Natural killer cell (primary cell): ENCODE results near the gene ITPR1. TPM values are rescaled to one million over a fixed set of nuclear protein-coding genes. Genes with fewer than 3 reads are reported as not detected.
A peak's percentile ranks its signal among the peaks of the same experiment; 100 is the strongest.

ENCODE experiments used
- ATAC-seq, 3 donors: fragments of 150-1000 bp in 2 of 3; fragments of 200-7000 bp in 1 of 3; cut with Tn5 transposase; 1 replicate in 1 of 3; 2 replicates in 2 of 3; pipeline ENCODE4 v1.10.0; 2021; ENCODE audit warnings: mild to moderate bottlenecking in 2 of 3, moderate library complexity in 2 of 3
- DNase-seq, 2 donors: peaks; one replicate each; pipeline versions ENCODE4 v3.0.0 to v3.0.0-alpha.2; 2013 to 2021; ENCODE audit warnings: mixed read lengths in 1 of 2
- H3K27ac ChIP-seq: one replicate; pipeline ENCODE4 v1.5.1; 2013; ENCODE audit warnings: mild to moderate bottlenecking, low read length
- H3K27me3 ChIP-seq: one replicate; pipeline ENCODE4 v1.6.1; 2013; ENCODE audit warnings: low read length; ENCODE audit not compliant: control insufficient read depth, insufficient read depth
- H3K36me3 ChIP-seq: one replicate; pipeline ENCODE4 v1.6.1; 2013; ENCODE audit warnings: low read length; ENCODE audit not compliant: control insufficient read depth, insufficient read depth
- H3K4me1 ChIP-seq: one replicate; pipeline ENCODE4 v1.6.1; 2013; ENCODE audit warnings: low read length; ENCODE audit not compliant: control insufficient read depth, insufficient read depth
- H3K4me3 ChIP-seq: one replicate; pipeline ENCODE4 v1.5.1; 2013; ENCODE audit warnings: low read length
- H3K9me3 ChIP-seq: one replicate; pipeline ENCODE4 v1.6.1; 2013; ENCODE audit warnings: low read length; ENCODE audit not compliant: control insufficient read depth, insufficient read depth
- H3K27ac Mint-ChIP-seq, 2 donors: one replicate each; pipeline ENCODE4 v1.8.0; 2022; ENCODE audit warnings: mild to moderate bottlenecking in 2 of 2, mixed read lengths in 2 of 2, moderate library complexity in 1 of 2
- H3K27me3 Mint-ChIP-seq, 2 donors: one replicate each; pipeline ENCODE4 v1.8.0; 2022; ENCODE audit warnings: low read depth in 2 of 2, mixed read lengths in 2 of 2
- H3K36me3 Mint-ChIP-seq: one replicate; pipeline ENCODE4 v1.8.0; 2022; ENCODE audit warnings: mixed read lengths
- H3K4me1 Mint-ChIP-seq, 2 donors: one replicate each; pipeline ENCODE4 v1.8.0; 2022; ENCODE audit warnings: mixed read lengths in 2 of 2
- H3K4me3 Mint-ChIP-seq: one replicate; pipeline ENCODE4 v1.8.0; 2022; ENCODE audit warnings: mild to moderate bottlenecking, moderate library complexity, mixed read lengths
- H3K9me3 Mint-ChIP-seq, 2 donors: one replicate each; pipeline ENCODE4 v1.8.0; 2022; ENCODE audit warnings: mixed read lengths in 2 of 2
- CTCF ChIP-seq: fragments of 200-600 bp; IDR thresholded peaks from one replicate; pipeline ENCODE4 v1.8.0; 2022; ENCODE audit warnings: antibody characterized with exemption
- WGBS: methylation state at CpG from one replicate; pipeline ENCODE4 v1.1.7; 2013; ENCODE audit warnings: missing lambda C conversion rate; ENCODE audit not compliant: insufficient coverage; 5-methylcytosine and 5-hydroxymethylcytosine counted together
- intact Hi-C: fragments of 100-400 bp; cut with micrococcal nuclease; formaldehyde crosslinking; loops from one replicate; pipeline ENCODE4 v1.14.2; 2022
- total RNA-seq, 4 donors: library from RNA; stranded (reverse); fragments of 120-200 nt in 1 of 4; gene quantifications; one replicate each; pipeline versions ENCODE4 v1.2.3 to v1.2.4, GENCODE V29; 2013 to 2022

The ITPR1 gene
- total RNA-seq, 3 donors from 2014 or later (not counting 1 experiment from before 2014, with no cell fraction given), result 86.7 to 123 (median 94.8) TPM

- TF ChIP-seq CTCF, result no peak
- peak overlapping the region; percentile 81 for H3K27ac ChIP-seq
- Mint-ChIP-seq H3K36me3 (no peaks in the 10 kb centered on the region), H3K4me1 (peaks cover 77 to 78% of the 10 kb centered on the region in 2 donors), H3K9me3 (peaks cover 0 to 2% of the 10 kb centered on the region in 2 donors), H3K27me3 (no peaks in the 10 kb centered on the region), H3K4me3 (peak overlapping the region; percentile 78), H3K27ac (peak overlapping the region; percentile 88 to 92)
- H3K27me3 ChIP-seq, result no peaks in the 10 kb centered on the region
- H3K9me3 ChIP-seq, result peaks cover 9% of the 10 kb centered on the region
- H3K4me3 ChIP-seq, result no peak overlapping the region
- WGBS, result 60% methylated on average over 11 of the region's 14 CpGs
- peak; percentile 30 to 31 for DNase-seq
- peaks cover 57% of the 10 kb centered on the region for H3K4me1 ChIP-seq
- no peaks in the 10 kb centered on the region for H3K36me3 ChIP-seq
- intact Hi-C loops, result loop anchor here (2.0 kb wide), 1 partner anchor 239 kb away; no protein-coding TSS in a partner anchor
- peak; percentile 27 to 59 (median 57) for ATAC-seq
Measured at GRCh38 chr3:4741404-4742307, 248.5 kb downstream of the ITPR1 start.

- Mint-ChIP-seq H3K27ac (peak overlapping the region; percentile 88 to 92), H3K27me3 (no peaks in the 10 kb centered on the region), H3K9me3 (peaks cover 0 to 2% of the 10 kb centered on the region in 2 donors), H3K4me3 (no peak overlapping the region), H3K36me3 (no peaks in the 10 kb centered on the region), H3K4me1 (peaks cover 77 to 78% of the 10 kb centered on the region in 2 donors)
- Histone ChIP-seq H3K4me3 (no peak overlapping the region), H3K36me3 (no peaks in the 10 kb centered on the region), H3K9me3 (peaks cover 9% of the 10 kb centered on the region), H3K27me3 (no peaks in the 10 kb centered on the region), H3K27ac (peak overlapping the region; percentile 81), H3K4me1 (peaks cover 52% of the 10 kb centered on the region)
- DNase-seq (no peak), ATAC-seq (no peak)
- intact Hi-C loops, result no loop called here
- 87% methylated on average over 3 of the region's 5 CpGs for WGBS
- no peak for TF ChIP-seq CTCF
Measured at GRCh38 chr3:4742359-4742758, 249.2 kb downstream of the ITPR1 start.

GRCh38 chr3:4743371-4743770 lies 250.2 kb downstream of the ITPR1 start:
- Mint-ChIP-seq H3K4me1 (peaks cover 77 to 78% of the 10 kb centered on the region in 2 donors), H3K36me3 (no peaks in the 10 kb centered on the region), H3K27me3 (no peaks in the 10 kb centered on the region), H3K4me3 (peak overlapping the region; percentile 66), H3K9me3 (peaks cover 0 to 2% of the 10 kb centered on the region in 2 donors), H3K27ac (peak overlapping the region; percentile 20 to 88)
- no peak overlapping the region for H3K27ac ChIP-seq
- no peaks in the 10 kb centered on the region for H3K27me3 ChIP-seq
- DNase-seq, result no peak
- peaks cover 48% of the 10 kb centered on the region for H3K4me1 ChIP-seq
- no peak for ATAC-seq
- no peaks in the 10 kb centered on the region for H3K36me3 ChIP-seq
- no peak overlapping the region for H3K4me3 ChIP-seq
- H3K9me3 ChIP-seq, result peaks cover 9% of the 10 kb centered on the region
- TF ChIP-seq CTCF, result no peak
- 98% methylated on average over 4 of the region's 4 CpGs for WGBS
- intact Hi-C loops, result no loop called here
